Measurements from ENCODE around the gene TH. TPM values are rescaled to one million over a fixed set of nuclear protein-coding genes. Genes with fewer than 3 reads are reported as not detected.
A peak's percentile ranks its signal among the peaks of the same experiment; 100 is the strongest.

Gene TH
- total and polyA plus RNA-seq, 2 of the 8 experiments (the other 6 are each of a cell fraction or from before 2014, with no cell fraction given) = 0.09 TPM; not detected in 1

GRCh38 chr11:2147391-2147790, 24.2 kb downstream of the TH start:
- Histone ChIP-seq H3K4me2 (ENCODE audit: insufficient read depth in 1 of 2, low read depth in 2 of 2, low read length in 2 of 2) (no peak overlapping the region), H2BK12ac (ENCODE audit: low read depth, low read length) (peak overlapping the region; percentile 17; the same call in 1 of the 2 replicates), H3K23ac (ENCODE audit: insufficient read length) (no peak overlapping the region), H3K79me2 (ENCODE audit: control insufficient read depth in 1 of 2, insufficient read depth in 2 of 2, low read length in 2 of 2) (no peaks in the 10 kb centered on the region), H3K4ac (replicated peaks; ENCODE audit: insufficient read length, low read depth, low read length) (no peak overlapping the region), H3K9me3 (ENCODE audit: insufficient read depth in 2 of 2, low read depth in 1 of 2, low read length in 1 of 2) (no peaks in the 10 kb centered on the region), H3K4me3 (ENCODE audit: extremely low read depth in 1 of 4, insufficient read depth in 2 of 4, low read depth in 3 of 4, low read length in 4 of 4) (no peak overlapping the region), H2BK5ac (ENCODE audit: low read depth, low read length) (no peak overlapping the region), H4K20me1 (replicated peaks in 1 of 2; ENCODE audit: control insufficient read depth in 1 of 2, insufficient read depth in 2 of 2, low read length in 2 of 2) (peaks cover 3% of the 10 kb centered on the region in 2 experiments), H3K14ac (ENCODE audit: insufficient read length) (no peak overlapping the region), H4K5ac (ENCODE audit: insufficient read length, low read depth, low read length) (no peak overlapping the region), H2BK20ac (ENCODE audit: low read length) (no peak overlapping the region), H2AK5ac (ENCODE audit: low read depth, low read length) (no peak overlapping the region), H2BK120ac (replicated peaks; ENCODE audit: low read depth, low read length) (no peak overlapping the region), H3K56ac (replicated peaks; ENCODE audit: insufficient read length, low read depth, low read length) (no peak overlapping the region), H3K4me1 (replicated peaks in 1 of 4; ENCODE audit: control insufficient read depth in 3 of 4, insufficient read depth in 4 of 4, low read length in 3 of 4) (peaks cover 0 to 7% (median 5%) of the 10 kb centered on the region in 4 experiments; a peak in 5 of 7 replicates), H3K27ac (ENCODE audit: low read depth, low read length) (no peak overlapping the region), H3K9ac (replicated peaks in 1 of 4; ENCODE audit: extremely low read depth in 1 of 4, low read depth in 3 of 4, low read length in 3 of 4) (no peak overlapping the region), H3K23me2 (ENCODE audit: low read depth, low read length) (no peaks in the 10 kb centered on the region; the same call in 1 of the 2 replicates), H3K27me3 (replicated peaks in 1 of 4; ENCODE audit: control insufficient read depth in 3 of 4, extremely low read depth in 1 of 4, insufficient read depth in 3 of 4, low read length in 3 of 4) (peaks cover 60 to 77% (median 73%) of the 10 kb centered on the region in 4 experiments), H2AFZ (ENCODE audit: low read length) (no peak overlapping the region), H2BK15ac (ENCODE audit: low read length) (no peak overlapping the region), H4K91ac (replicated peaks; ENCODE audit: insufficient read length, low read length) (no peak overlapping the region), H3K79me1 (ENCODE audit: low read depth, low read length) (no peaks in the 10 kb centered on the region), H4K8ac (ENCODE audit: extremely low read depth, insufficient read depth, low read length) (no peak overlapping the region), H3K18ac (ENCODE audit: extremely low read depth, low read length) (no peak overlapping the region), H3K36me3 (ENCODE audit: control insufficient read depth in 2 of 4, insufficient read depth in 4 of 4, low read length in 3 of 4) (no peaks in the 10 kb centered on the region; a peak in 1 of 8 replicates)
- POLR2A ChIA-PET (ENCODE audit: partially characterized antibody) = interaction anchor here (1.0 to 1.3 kb wide), 2 partner anchors 9 to 156 kb away, joined by 3 read pairs; no protein-coding TSS in a partner anchor
- FAIRE-seq (no peak), DNase-seq (ENCODE audit: low read depth in 1 of 2, low spot score in 2 of 2) (no peak)
- WGBS, 2 experiments (ENCODE audit: extremely low coverage in 1 of 2, insufficient coverage in 1 of 2, insufficient read length in 1 of 2, insufficient replicate concordance in 2 of 2, low coverage in 1 of 2, low lambda C conversion rate in 2 of 2, missing lambda C conversion rate in 1 of 2) = 63% methylated on average over 11 of the region's 11 CpGs; no CpG with 5 or more reads in 1 of the 2 experiments
- TF ChIP-seq YY1 (IDR thresholded peaks at IDR 0.05; ENCODE audit: low read depth, low read length) = no peak
- TF ChIP-seq SUZ12 (IDR thresholded peaks at IDR 0.05; ENCODE audit: low read length) = no peak
- no peak for TF ChIP-seq CBX8 (IDR thresholded peaks at IDR 0.05; ENCODE audit: borderline replicate concordance, low read depth, low read length)
- CTCF ChIA-PET (ENCODE audit: partially characterized antibody) = interaction anchor here (0.7 to 18.5 kb wide), 20 partner anchors 9 to 521 kb away, joined by 3 to 551 read pairs (median 106); partner anchors contain the start of genes IGF2, INS, LSP1 and MRPL23
